ENCODE measurements around the gene RPL3.

DNA sequence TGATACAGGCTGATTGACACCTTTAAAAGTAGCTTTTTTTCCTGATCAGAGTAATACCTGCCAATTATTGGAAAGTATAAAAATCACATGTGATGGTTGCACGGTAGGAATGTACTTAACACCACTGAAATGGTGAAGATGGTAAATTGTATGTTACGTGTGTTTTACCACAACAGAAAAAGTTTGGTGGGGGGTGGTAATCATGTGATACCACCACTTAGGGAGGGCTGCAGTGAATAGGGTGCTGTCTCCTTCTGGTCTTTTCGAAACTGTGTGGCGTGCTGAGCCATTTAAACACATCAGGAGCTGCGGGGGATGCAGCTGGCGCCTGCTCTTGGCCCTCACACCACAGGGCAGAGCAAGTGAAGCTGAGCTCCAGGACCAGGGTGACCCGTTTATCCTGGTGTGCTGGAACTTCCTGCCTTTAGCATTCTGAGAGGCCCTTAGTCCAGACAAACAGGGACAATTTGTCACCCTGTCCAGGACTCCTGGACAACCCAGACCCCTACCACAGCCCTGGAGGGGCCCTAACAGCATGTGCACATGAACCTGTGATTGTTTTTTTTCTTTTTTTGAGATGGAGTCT is 33.0 kb upstream of the RPL3 start:
- TF ChIP-seq CTCF (IDR thresholded peaks at IDR 0.05) (no peak), POLR2A (IDR thresholded peaks at IDR 0.05) (no peak), EP300 (IDR thresholded peaks at IDR 0.05; ENCODE audit: low read depth) (no peak), POLR2AphosphoS5 (IDR thresholded peaks at IDR 0.05) (no peak)

Data from transverse colon (tissue), 4 donors.